ENCODE results near the gene OSBPL3.

DNA sequence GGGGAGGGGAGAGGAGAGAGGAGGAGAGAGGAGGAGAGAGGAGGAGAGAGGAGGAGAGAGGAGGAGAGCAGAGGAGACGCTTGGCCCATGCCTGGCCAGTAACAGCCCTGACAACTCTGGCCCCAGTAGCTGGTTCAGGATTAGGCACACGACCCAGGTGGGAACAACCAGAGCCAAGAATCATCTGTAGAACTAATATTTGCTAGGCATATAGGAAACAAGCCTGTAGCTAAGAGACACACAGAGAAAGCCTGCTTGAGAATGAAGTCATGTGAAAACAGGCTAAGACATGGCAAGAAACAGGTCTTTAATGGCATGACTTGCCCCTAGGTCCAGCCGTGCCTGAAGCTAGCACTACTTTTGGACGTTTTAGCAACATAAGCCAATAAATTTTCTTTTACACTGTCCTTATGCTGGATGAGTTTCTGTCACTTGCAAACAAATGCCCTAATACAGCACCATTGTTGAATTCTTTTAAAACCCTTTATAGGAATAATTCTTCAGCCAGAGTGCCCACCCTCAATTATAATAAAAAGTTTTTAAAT, 17.5 kb downstream of the OSBPL3 start:
- TF ChIP-seq, protein P1, sequence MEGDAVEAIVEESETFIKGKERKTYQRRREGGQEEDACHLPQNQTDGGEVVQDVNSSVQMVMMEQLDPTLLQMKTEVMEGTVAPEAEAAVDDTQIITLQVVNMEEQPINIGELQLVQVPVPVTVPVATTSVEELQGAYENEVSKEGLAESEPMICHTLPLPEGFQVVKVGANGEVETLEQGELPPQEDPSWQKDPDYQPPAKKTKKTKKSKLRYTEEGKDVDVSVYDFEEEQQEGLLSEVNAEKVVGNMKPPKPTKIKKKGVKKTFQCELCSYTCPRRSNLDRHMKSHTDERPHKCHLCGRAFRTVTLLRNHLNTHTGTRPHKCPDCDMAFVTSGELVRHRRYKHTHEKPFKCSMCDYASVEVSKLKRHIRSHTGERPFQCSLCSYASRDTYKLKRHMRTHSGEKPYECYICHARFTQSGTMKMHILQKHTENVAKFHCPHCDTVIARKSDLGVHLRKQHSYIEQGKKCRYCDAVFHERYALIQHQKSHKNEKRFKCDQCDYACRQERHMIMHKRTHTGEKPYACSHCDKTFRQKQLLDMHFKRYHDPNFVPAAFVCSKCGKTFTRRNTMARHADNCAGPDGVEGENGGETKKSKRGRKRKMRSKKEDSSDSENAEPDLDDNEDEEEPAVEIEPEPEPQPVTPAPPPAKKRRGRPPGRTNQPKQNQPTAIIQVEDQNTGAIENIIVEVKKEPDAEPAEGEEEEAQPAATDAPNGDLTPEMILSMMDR (IDR thresholded peaks at IDR 0.05) = no peak
- TF ChIP-seq POLR2AphosphoS5 (IDR thresholded peaks at IDR 0.05; ENCODE audit: low read depth, low read length) (no peak), SIN3A (IDR thresholded peaks at IDR 0.05; ENCODE audit: borderline replicate concordance, insufficient read depth, low read depth, low read length) (no peak)

Data from Panc1 (cell line).